GM21723 (cell line): ENCODE data around the gene PRMT7.

Experiments used
- ATAC-seq: cut with Tn5 transposase; IDR thresholded peaks from one replicate; pipeline ENCODE4 v1.9.1; 2021; ENCODE audit warnings: mild to moderate bottlenecking, moderate library complexity; ENCODE audit not compliant: unreplicated experiment

Gene PRMT7

GRCh38 chr16:68387301-68387700 lies 76.5 kb downstream of the PRMT7 start:
- ATAC-seq, result no peak

DNA sequence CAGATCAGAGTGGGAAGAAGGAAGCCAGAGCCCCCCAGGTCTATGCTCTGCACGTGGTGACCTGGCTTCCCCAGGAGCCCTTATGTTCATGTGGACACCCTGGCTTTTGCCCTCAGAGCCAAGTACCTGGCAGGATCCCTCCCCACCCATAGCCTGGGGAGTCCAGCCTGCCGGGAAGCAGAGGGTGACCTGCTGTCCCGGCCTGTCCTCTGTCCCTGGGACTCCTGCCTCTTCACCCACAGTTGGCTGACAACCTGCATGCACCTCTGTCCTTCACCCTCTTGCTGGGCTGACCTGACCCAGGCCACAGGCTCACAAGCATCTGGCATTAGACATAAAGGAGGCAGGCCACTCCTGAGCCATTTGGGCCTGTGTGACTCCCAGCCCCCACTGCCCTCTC lies 77.3 kb downstream of the PRMT7 start:
- no peak for ATAC-seq

- no peak for ATAC-seq
Measured at GRCh38 chr16:68389006-68389405, 78.2 kb downstream of the PRMT7 start.

GRCh38 chr16:68389750-68390371 lies 79.0 kb downstream of the PRMT7 start:
- no peak for ATAC-seq

GRCh38 chr16:68393333-68393732 lies 82.5 kb downstream of the PRMT7 start:
- no peak for ATAC-seq

DNA sequence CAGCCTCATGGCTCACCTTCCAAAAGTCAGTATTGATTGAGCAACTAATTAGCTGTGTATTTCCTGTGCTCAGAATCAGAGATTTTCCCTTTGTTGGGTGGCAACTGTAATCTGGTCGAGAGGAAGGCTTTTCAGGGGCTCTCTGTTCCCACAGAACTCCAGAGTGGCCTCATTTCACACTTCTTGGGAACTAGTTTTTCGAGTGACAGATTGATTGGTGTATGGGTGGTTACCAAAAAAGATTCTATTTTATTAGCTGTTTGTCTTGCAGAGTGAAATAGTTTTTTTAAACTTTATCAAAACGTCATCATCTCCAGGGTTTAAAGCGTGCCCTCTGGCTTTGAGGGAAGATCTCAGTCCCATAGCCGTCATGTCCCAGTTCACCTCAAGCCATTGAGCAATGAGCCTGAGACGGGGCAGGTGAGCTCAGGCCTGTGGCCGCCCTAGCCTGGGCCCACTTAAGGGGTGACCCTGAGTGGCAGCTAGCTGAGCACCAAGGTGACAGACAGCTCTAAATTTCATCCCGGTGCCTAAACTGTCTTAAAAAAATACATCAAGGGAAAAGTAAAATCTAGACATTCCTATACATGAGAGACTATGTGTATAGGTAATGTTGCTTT lies 84.5 kb downstream of the PRMT7 start:
- ATAC-seq, result no peak

DNA sequence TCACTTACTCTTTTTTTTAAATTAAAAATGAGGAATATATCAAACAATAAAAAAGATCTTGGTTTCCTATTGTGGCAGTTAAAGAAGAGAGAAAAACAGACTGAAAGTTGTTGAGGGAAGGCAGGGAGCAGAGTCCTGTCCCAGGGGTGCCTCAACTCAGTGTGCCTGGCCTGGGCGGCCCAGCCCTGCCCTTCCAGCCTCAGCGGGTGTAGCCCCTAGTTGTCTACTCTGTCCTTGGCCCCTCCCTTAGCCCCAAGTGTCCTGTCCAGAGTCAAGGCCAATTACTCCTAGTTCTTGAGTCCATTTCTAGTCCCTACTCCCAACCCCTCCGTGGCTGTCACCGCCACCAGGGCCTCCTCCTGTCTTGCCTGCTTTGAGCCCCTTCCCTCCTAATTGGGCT lies 85.0 kb downstream of the PRMT7 start:
- ATAC-seq, result no peak

- ATAC-seq, result no peak
Measured at GRCh38 chr16:68396481-68396880, 85.7 kb downstream of the PRMT7 start.

- ATAC-seq, result no peak
Measured at GRCh38 chr16:68397710-68398201, 86.9 kb downstream of the PRMT7 start.

DNA sequence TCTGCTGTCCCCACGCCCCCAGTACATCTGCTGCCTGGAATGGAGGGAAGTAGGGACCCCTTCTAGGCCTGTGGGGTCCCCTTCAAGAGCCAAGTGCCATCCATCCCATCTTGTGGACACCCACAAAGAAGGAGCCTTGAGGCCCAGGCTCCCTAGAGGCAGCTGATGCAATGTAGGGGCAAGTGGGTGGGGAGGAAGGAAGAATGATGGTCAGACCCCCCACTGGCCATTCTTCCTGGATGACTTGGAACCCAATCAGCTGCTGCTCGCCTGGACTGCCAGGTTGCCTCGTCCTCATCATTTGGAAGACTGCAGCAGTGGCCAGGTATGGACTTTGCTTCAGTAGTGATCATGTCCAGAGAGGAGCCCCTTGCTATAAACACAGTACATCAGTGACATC lies 88.6 kb downstream of the PRMT7 start:
- no peak for ATAC-seq

GRCh38 chr16:68400083-68400923 lies 89.5 kb downstream of the PRMT7 start:
- no peak for ATAC-seq

GRCh38 chr16:68400924-68401460 lies 90.2 kb downstream of the PRMT7 start:
- ATAC-seq, result no peak

DNA sequence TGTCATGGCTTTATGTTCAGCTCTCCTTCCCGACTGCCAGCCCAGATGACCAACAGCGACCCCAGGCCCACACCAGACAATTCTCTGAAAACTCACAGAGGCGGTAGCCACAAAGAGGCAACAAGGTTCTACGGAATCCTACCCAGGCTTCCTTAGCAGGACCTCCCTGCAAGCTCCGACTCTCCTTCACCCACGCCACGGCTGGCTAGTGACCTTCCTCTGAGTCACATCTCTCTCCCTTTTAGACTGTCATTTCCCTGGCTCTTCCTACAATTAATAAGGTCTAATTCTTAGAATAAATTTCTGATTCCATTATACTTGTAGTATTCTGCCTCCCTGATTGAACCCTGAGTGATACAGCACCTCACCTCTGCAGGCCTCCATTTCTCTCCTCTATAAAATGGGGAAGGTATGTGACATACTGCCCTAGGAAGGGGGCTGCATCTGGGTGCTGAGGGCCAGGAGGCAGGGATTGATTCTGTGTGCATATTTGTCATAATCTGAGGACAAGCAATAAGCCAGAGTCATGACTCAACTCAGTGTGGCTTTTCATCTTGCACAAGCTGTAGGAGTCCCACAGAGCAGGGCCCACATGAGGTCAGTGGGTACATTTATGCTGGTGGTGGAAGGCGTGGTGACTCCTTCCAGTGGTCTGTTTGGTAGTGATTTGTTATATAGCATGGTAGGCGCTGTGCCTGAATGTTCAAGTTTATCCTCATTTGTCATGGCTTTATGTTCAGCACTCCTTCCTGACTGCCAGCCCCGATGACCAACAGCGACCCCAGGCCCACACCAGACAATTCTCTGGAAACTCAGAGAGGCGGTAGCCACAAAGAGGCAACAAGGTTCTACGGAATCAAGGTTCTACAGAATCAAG lies 91.3 kb downstream of the PRMT7 start:
- no peak for ATAC-seq

DNA sequence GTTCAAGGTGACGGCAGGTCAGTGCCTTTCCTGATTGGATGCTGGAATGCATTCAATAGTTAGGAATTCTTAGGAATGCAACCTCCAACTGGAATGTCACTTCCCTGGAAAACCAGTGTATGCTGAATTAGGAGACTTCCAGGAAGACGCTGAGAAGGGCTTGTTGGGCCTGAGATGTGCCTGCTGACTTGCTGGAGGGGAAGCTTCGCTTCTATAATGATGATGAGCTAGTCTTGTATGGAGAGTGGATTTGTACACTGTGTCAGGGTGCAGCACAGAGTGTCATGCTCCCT lies 91.9 kb downstream of the PRMT7 start:
- no peak for ATAC-seq

DNA sequence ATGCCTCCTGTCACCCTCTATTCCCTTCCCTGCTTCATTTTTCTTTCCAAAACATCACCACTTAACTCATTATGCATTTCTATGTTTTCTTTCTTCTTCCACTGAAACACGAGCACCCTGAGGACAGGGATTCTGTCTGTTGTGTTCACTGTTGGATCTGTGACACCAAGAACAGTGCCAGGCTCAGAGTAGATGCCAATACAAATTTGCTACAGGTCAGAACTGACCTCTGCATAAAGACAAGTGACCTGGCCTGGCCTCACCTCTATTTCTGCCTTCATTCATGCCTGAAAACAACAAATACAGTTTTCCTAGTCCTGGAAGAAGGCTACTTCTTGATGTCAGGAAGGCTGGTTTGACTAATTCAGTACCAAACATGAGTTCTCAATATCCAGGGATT lies 92.4 kb downstream of the PRMT7 start:
- no peak for ATAC-seq

- no peak for ATAC-seq
Measured at GRCh38 chr16:68403704-68404103, 92.9 kb downstream of the PRMT7 start.

- ATAC-seq, result no peak
Measured at GRCh38 chr16:68404736-68405345, 94.0 kb downstream of the PRMT7 start.

- no peak for ATAC-seq
Measured at GRCh38 chr16:68406458-68407152, 95.8 kb downstream of the PRMT7 start.
